ENCODE results near the gene ZMYND8. TPM values are rescaled to one million over a fixed set of nuclear protein-coding genes. Genes with fewer than 3 reads are reported as not detected.

The ZMYND8 gene
- total and polyA plus RNA-seq, 10 of the 15 experiments (the other 5 are each of a cell fraction or from before 2014, with no cell fraction given) = 12.9 to 54.8 (median 23.1) TPM

DNA sequence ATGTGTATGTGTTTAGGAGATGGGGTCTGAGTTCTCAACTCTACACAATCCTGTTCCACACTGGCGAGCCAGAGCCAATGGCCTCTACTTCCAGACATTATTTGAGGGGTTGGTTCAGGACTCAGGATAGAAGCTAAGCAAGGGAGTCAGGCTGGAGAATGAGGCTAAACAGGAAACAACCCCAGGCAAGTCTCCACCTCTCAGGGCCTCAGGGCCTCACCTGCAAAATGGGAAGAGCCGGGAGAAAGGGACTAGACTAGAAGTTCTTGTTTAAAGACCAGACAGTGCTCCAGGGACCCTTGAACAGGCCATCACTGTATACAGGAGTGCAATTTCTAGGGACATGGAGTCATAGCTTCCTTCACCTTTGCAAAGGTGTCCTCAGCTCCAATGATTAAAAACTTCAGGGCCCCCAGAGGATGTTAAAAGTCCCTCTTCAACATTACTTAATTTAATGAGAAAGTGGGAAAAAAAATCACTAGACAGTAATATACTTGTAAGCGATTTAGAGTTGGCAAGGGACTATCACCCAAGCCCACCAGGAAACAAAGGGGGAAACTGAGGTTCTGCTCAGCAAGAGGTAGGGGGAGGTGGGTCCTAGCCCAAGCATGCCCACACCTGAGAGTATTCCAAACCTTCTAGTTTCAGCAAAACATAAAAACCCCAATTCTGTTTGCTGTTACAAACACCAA lies 41.7 kb downstream of the ZMYND8 start (continued):
- TF ChIP-seq MAX (IDR thresholded peaks at IDR 0.05; ENCODE audit: low read depth, low read length) (no peak), TCF12 (IDR thresholded peaks at IDR 0.05; ENCODE audit: low read depth, low read length) (no peak), HDAC6 (IDR thresholded peaks at IDR 0.05; ENCODE audit: unreplicated experiment) (no peak), ATF3 (IDR thresholded peaks at IDR 0.05; ENCODE audit: borderline replicate concordance, extremely low read depth, low read depth, low read length) (no peak)

DNA sequence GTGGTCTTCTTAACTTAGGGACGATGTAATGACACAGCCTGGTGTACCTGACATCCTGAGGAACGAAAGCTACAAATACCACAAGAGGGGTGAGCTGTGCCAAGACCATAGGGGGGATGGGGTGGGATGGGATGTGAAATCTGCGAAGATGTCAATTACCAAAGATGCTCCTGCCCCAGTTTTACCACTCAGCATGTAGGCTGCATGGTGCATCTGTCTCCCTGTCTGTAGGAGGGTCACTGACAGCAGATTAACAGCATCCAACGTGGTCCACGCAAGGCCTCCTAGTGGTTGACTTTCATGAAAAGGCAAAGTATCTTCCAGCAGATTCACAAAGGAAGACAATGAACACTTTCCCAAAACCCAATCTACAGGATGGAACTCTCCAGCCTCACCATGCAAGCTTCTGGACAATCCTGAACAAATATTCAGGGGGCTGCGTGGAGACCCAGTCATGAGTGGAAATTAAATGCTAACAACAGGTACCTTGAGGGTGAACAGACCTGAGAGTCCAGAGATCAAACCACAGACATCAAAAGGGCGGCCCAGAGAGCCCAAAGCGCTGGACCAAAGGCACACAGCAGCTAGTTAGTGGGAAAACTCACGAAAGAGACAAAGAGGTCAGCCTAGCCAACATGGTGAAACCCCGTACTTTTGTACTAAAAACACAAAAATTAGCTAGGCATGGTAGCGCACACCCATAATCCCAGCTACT lies 44.4 kb downstream of the ZMYND8 start:
- ATAC-seq = no peak
- Histone ChIP-seq H3K79me2 (ENCODE audit: control insufficient read depth, insufficient read depth, low read length) (peaks cover 55% of the 10 kb centered on the region), H3K4me2 (ENCODE audit: control insufficient read depth, insufficient read depth) (no peak overlapping the region), H3K27me3 (replicated peaks in 1 of 2; ENCODE audit: control insufficient read depth in 2 of 2, insufficient read depth in 2 of 2, low read length in 1 of 2) (no peaks in the 10 kb centered on the region), H3K4me1 (ENCODE audit: control insufficient read depth, insufficient read depth, low read length) (peaks cover 4% of the 10 kb centered on the region), H3K36me3 (ENCODE audit: control insufficient read depth in 2 of 2, insufficient read depth in 2 of 2, low read length in 1 of 2) (peaks cover 21 to 35% of the 10 kb centered on the region in 2 experiments), H2AFZ (ENCODE audit: control insufficient read depth, low read depth, low read length) (no peak overlapping the region), H3K9ac (ENCODE audit: control insufficient read depth, insufficient read depth, low read length) (no peak overlapping the region), H3K9me3 (replicated peaks; ENCODE audit: control insufficient read depth, insufficient read depth, low read length) (no peaks in the 10 kb centered on the region; the same call in 2 of the 3 replicates), H4K20me1 (ENCODE audit: control insufficient read depth, insufficient read depth) (peaks cover 15% of the 10 kb centered on the region), H3K27ac (ENCODE audit: control insufficient read depth, insufficient read depth) (no peak overlapping the region), H3K4me3 (no peak overlapping the region)
- WGBS (ENCODE audit: insufficient coverage, insufficient replicate concordance, low lambda C conversion rate, missing lambda C conversion rate) = 98% methylated on average over 11 of the region's 11 CpGs
- no TSS peak for BruUV-seq (replicated peaks)
- no peak for TF ChIP-seq CBX3 (IDR thresholded peaks at IDR 0.05; ENCODE audit: borderline replicate concordance, low read depth)
- 0 out of 4 replicates have a peak, but pooled peaks of 1 of the 2 experiments have one; percentile 67 for TF ChIP-seq ETV6 (conservative IDR thresholded peaks at IDR 0.05 in 1 of 2, IDR thresholded peaks at IDR 0.05 in 1 of 2; ENCODE audit: borderline replicate concordance in 1 of 2, low read depth in 1 of 2)
- TF ChIP-seq NFXL1 (IDR thresholded peaks at IDR 0.05; ENCODE audit: borderline replicate concordance) = peak; percentile 62; the same call in 1 of the 2 replicates
- SMC1A ChIA-PET (ENCODE audit: uncharacterized antibody, unreplicated experiment) = no interaction called here
- no peak for DNase-seq (ENCODE audit: low read depth, low spot score)
- POLR2A ChIA-PET = interaction anchor here (0.7 kb wide), 1 partner anchor 25 kb away, joined by 4 read pairs; no protein-coding TSS in a partner anchor
- CTCF ChIA-PET = interaction anchor here (2.0 kb wide), 1 partner anchor 72 kb away, joined by 4 read pairs; no protein-coding TSS in a partner anchor
- peak; percentile 35 for FAIRE-seq
- in situ Hi-C loops (cut with MboI) (no loop called here), intact Hi-C loops (cut with micrococcal nuclease; ENCODE audit: unreplicated experiment) (no loop called here)
- RAD21 ChIA-PET (ENCODE audit: unreplicated experiment) = no interaction called here

Data from GM12878 (cell line).